Loucy (cell line): ENCODE measurements around the gene SET.

Experiments
- CTCF ChIP-seq: fragments of 200-600 bp; sonication (generic); conservative IDR thresholded peaks from 2 replicates; pipeline ENCODE4 v1.5.1; 2014; ENCODE audit warnings: mild to moderate bottlenecking, antibody characterized with exemption, low read length
- EZH2phosphoT487 ChIP-seq: fragments of 200-600 bp; IDR thresholded peaks from 2 replicates; pipeline ENCODE4 v1.6.1; 2018; ENCODE audit warnings: antibody characterized with exemption, mild to moderate bottlenecking, moderate library complexity, borderline replicate concordance

- TF ChIP-seq CTCF: no peak
- no peak for TF ChIP-seq EZH2phosphoT487
Observed at GRCh38 chr9:128743421-128743820, 54.4 kb downstream of the SET start.
